ENCODE measurements around the gene VAV1.

DNA sequence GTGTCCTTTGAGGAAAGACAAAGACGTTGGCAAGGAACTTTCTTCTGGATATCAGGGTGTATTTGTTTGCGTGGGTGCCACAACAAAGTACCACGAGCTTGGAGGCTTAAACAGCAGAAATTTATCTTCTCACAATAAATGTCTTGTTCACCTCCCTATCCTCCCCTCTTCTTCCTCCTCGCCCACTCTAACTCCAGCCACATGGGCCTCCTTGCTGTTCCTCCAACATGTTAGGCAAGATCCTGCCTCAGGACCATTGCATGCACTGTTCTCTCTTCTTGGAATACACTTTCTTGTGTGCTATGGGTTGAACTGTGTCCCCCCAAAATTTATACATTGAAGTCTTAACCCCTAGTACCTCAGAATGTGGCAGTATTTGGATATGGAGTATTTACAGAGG is 45.7 kb downstream of the VAV1 start:
- TF ChIP-seq, protein P1, sequence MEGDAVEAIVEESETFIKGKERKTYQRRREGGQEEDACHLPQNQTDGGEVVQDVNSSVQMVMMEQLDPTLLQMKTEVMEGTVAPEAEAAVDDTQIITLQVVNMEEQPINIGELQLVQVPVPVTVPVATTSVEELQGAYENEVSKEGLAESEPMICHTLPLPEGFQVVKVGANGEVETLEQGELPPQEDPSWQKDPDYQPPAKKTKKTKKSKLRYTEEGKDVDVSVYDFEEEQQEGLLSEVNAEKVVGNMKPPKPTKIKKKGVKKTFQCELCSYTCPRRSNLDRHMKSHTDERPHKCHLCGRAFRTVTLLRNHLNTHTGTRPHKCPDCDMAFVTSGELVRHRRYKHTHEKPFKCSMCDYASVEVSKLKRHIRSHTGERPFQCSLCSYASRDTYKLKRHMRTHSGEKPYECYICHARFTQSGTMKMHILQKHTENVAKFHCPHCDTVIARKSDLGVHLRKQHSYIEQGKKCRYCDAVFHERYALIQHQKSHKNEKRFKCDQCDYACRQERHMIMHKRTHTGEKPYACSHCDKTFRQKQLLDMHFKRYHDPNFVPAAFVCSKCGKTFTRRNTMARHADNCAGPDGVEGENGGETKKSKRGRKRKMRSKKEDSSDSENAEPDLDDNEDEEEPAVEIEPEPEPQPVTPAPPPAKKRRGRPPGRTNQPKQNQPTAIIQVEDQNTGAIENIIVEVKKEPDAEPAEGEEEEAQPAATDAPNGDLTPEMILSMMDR (IDR thresholded peaks at IDR 0.05; ENCODE audit: insufficient read depth, low read length), result no peak
- TF ChIP-seq POLR2AphosphoS5 (IDR thresholded peaks at IDR 0.05; ENCODE audit: low read depth) (no peak), SPI1 (IDR thresholded peaks at IDR 0.05; ENCODE audit: borderline replicate concordance, low read depth) (no peak), GABPA (IDR thresholded peaks at IDR 0.05; ENCODE audit: low read depth) (no peak)

All from HL-60 (cell line).